ENCODE measurements around the gene EZH2.

EZH2 gene

GRCh38 chr7:148849393-148850098 is 34.5 kb downstream of the EZH2 start (continued):
- no peak for TF ChIP-seq CSRNP3 (CRISPR knock-in tag; IDR thresholded peaks at IDR 0.05)
- TF ChIP-seq BACH2 (CRISPR knock-in tag; IDR thresholded peaks at IDR 0.05; ENCODE audit: borderline replicate concordance): 0 out of 2 replicates have a peak, but pooled peaks have one; percentile 26
- no peak for TF ChIP-seq OSR1 (CRISPR knock-in tag; IDR thresholded peaks at IDR 0.05)
- TF ChIP-seq SNAI2 (CRISPR knock-in tag; IDR thresholded peaks at IDR 0.05): no peak
- TF ChIP-seq ZFP3 (CRISPR knock-in tag; IDR thresholded peaks at IDR 0.05): no peak
- no peak for TF ChIP-seq ZNF565 (CRISPR knock-in tag; conservative IDR thresholded peaks at IDR 0.05; ENCODE audit: low read depth)
- TF ChIP-seq, protein P1, sequence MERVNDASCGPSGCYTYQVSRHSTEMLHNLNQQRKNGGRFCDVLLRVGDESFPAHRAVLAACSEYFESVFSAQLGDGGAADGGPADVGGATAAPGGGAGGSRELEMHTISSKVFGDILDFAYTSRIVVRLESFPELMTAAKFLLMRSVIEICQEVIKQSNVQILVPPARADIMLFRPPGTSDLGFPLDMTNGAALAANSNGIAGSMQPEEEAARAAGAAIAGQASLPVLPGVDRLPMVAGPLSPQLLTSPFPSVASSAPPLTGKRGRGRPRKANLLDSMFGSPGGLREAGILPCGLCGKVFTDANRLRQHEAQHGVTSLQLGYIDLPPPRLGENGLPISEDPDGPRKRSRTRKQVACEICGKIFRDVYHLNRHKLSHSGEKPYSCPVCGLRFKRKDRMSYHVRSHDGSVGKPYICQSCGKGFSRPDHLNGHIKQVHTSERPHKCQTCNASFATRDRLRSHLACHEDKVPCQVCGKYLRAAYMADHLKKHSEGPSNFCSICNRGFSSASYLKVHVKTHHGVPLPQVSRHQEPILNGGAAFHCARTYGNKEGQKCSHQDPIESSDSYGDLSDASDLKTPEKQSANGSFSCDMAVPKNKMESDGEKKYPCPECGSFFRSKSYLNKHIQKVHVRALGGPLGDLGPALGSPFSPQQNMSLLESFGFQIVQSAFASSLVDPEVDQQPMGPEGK (CRISPR knock-in tag; IDR thresholded peaks at IDR 0.05; ENCODE audit: borderline replicate concordance): no peak
- no peak for TF ChIP-seq ARNTL (CRISPR knock-in tag; IDR thresholded peaks at IDR 0.05; ENCODE audit: borderline replicate concordance, low read depth)
- no peak for TF ChIP-seq ESRRG (CRISPR knock-in tag; IDR thresholded peaks at IDR 0.05)
- TF ChIP-seq ZFP30 (CRISPR knock-in tag; IDR thresholded peaks at IDR 0.05): no peak
- TF ChIP-seq ISL1 (CRISPR knock-in tag; IDR thresholded peaks at IDR 0.05): peak; percentile 80

DNA sequence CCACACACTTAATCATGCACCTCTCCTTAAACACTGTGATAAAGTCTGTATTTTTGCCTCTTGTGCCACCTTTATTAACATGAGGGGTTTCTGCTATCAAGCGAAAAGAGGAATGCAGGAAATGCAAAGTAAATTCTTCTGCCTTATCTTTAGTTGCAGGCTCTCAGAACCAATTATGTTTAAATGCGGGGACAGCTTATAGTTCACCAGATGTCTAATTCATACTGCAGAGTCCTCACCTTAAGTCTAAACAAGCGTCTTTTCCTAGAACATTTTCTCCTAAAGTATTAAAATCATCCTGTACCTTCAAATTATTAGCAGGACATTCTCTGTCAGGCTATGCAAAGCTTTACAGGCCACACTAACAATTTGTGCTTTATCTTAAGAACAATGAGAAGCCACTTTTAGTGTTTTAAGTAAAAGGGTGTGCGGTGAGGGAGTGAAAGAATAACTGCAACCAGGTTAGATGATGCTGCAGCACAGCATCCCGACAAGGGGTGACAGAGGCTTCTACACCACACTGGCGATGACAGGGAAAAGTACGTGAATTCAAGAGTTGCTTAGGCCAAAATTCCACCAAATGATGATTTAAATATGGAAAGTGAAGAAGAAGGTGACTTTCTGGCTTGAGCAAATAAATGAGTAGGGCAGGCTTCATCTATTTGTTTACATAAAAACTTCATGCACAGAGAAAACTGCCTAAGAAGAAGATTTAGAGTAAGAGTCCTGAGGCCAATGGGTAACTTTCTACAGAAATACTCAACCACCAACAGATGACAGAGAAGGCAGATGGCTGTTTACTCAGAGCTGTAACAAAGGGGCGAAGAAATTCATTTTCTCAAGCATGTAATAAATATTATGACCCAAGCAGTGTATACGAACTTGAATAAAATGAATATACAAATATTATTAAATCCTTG is 36.0 kb downstream of the EZH2 start:
- no peak for TF ChIP-seq CREB5 (CRISPR knock-in tag; IDR thresholded peaks at IDR 0.05; ENCODE audit: low read depth)
- TF ChIP-seq ISL1 (CRISPR knock-in tag; IDR thresholded peaks at IDR 0.05): peak; percentile 74
- TF ChIP-seq TSHZ2 (CRISPR knock-in tag; IDR thresholded peaks at IDR 0.05): 0 out of 2 replicates have a peak, but pooled peaks have one; percentile 32
- TF ChIP-seq ZC3H10 (CRISPR knock-in tag; IDR thresholded peaks at IDR 0.05): no peak
- peak; percentile 46 for TF ChIP-seq TCF4 (CRISPR knock-in tag; IDR thresholded peaks at IDR 0.05; ENCODE audit: borderline replicate concordance)
- peak; percentile 49 for ATAC-seq

- ATAC-seq: no peak
- TF ChIP-seq ESRRG (CRISPR knock-in tag; IDR thresholded peaks at IDR 0.05) (no peak), ZC3H10 (CRISPR knock-in tag; IDR thresholded peaks at IDR 0.05) (no peak), CSDC2 (CRISPR knock-in tag; IDR thresholded peaks at IDR 0.05) (no peak), ISL1 (CRISPR knock-in tag; IDR thresholded peaks at IDR 0.05) (no peak), BACH2 (CRISPR knock-in tag; IDR thresholded peaks at IDR 0.05; ENCODE audit: borderline replicate concordance) (no peak), ARNTL (CRISPR knock-in tag; IDR thresholded peaks at IDR 0.05; ENCODE audit: borderline replicate concordance, low read depth) (no peak), OSR1 (CRISPR knock-in tag; IDR thresholded peaks at IDR 0.05) (no peak), ZFP3 (CRISPR knock-in tag; IDR thresholded peaks at IDR 0.05) (no peak), GLIS3 (CRISPR knock-in tag; IDR thresholded peaks at IDR 0.05) (no peak), ZFP30 (CRISPR knock-in tag; IDR thresholded peaks at IDR 0.05) (no peak), POU6F1 (CRISPR knock-in tag; IDR thresholded peaks at IDR 0.05; ENCODE audit: borderline replicate concordance, low read depth) (no peak)
- TF ChIP-seq, protein P1 (CRISPR knock-in tag; IDR thresholded peaks at IDR 0.05; ENCODE audit: borderline replicate concordance): no peak
Observed at GRCh38 chr7:148838905-148839304, 45.2 kb downstream of the EZH2 start.

Measured in SK-N-SH treated with all-trans-retinoic acid at 6 μM for 48 hours (cell line).